K562 (cell line): ENCODE results near the gene KRT71. TPM values are rescaled to one million over a fixed set of nuclear protein-coding genes. Genes with fewer than 3 reads are reported as not detected.

Experiments used
- JUND ChIP-seq, 2 experiments: IDR thresholded peaks; 2 replicates in 1 of 2; 3 replicates in 1 of 2; pipeline ENCODE4 v1.6.1; 2011; ENCODE audit warnings: borderline replicate concordance in 2 of 2, low read depth in 2 of 2, low read length in 2 of 2, improper control_type of control experiment in 1 of 2, missing biosample characterization in 1 of 2, missing genetic modification characterization in 1 of 2, missing genetic modification reagents in 1 of 2
- NFE2L1 ChIP-seq: fragments of 450-650 bp; IDR thresholded peaks from 2 replicates; pipeline ENCODE4 v1.6.1; 2016; ENCODE audit warnings: missing genetic modification characterization, low read depth, mild to moderate bottlenecking, missing compliant biosample characterization, moderate library complexity, borderline replicate concordance
- NR3C1 ChIP-seq: sonication (generic); formaldehyde crosslinking; IDR thresholded peaks from 2 replicates; pipeline ENCODE4 v1.8.1; 2022; ENCODE audit warnings: missing genetic modification reagents
- SIRT6 ChIP-seq: IDR thresholded peaks from one replicate; pipeline ENCODE4 v1.6.1; 2012; ENCODE audit warnings: low read depth, mild to moderate bottlenecking, control low read depth, inconsistent platforms, low read length, moderate library complexity
- TBP ChIP-seq: optimal IDR thresholded peaks from 2 replicates; pipeline ENCODE3; 2011; ENCODE audit warnings: low read depth, low read length, improper control_type of control experiment
- U2AF2 ChIP-seq: fragments of 200-400 bp; formaldehyde crosslinking; optimal IDR thresholded peaks from 2 replicates; pipeline ENCODE3; 2017; ENCODE audit warnings: low read depth, mild to moderate bottlenecking, low read length
- ZBTB26 ChIP-seq: fragments of 450-650 bp; formaldehyde crosslinking; IDR thresholded peaks from 2 replicates; pipeline ENCODE4 v1.4.0; 2022; ENCODE audit warnings: missing genetic modification characterization
- ZBTB5 ChIP-seq: fragments of 450-650 bp; IDR thresholded peaks from 2 replicates; pipeline ENCODE4 v1.6.1; 2017; ENCODE audit warnings: antibody characterized with exemption
- ZNF407 ChIP-seq: fragments of 450-650 bp; IDR thresholded peaks from 2 replicates; pipeline ENCODE4 v1.6.1; 2016; ENCODE audit warnings: low read depth
- polyA plus RNA-seq, 8 experiments: library from polyadenylated mRNA; depleted of rRNA in 4 of 8; stranded (reverse) in 5 of 8; unstranded in 3 of 8; fragments of >200 nt; fragmentation: Nextera tagmentation in 2 of 8; fragmentation: Illumina TruSeq in 1 of 8; extraction: Ambion mirVana in 2 of 8; extraction: Trizol in 1 of 8; gene quantifications; 2 replicates each; pipeline versions ENCODE4 v1.2.1 to v1.2.3, GENCODE V29; 2011 to 2014; ENCODE audit warnings: inconsistent platforms in 1 of 8, missing spikeins in 1 of 8
- total RNA-seq, 7 experiments: library from RNA; depleted of rRNA in 6 of 7; stranded (reverse); fragments of >200 nt in 6 of 7; fragmentation: Illumina TruSeq in 2 of 7; extraction: Trizol in 2 of 7; gene quantifications; 2 replicates each; pipeline versions ENCODE4 v1.2.1 to v1.2.3, GENCODE V29; 2011 to 2021; ENCODE audit warnings: low replicate concordance in 1 of 7

Gene KRT71
- total and polyA plus RNA-seq, 9 of the 15 experiments (the other 6 are each of a cell fraction or from before 2014, with no cell fraction given) = not detected

GRCh38 chr12:52582971-52583456, 30.1 kb upstream of the KRT71 start (continued):
- TF ChIP-seq NFE2L1 (tag) (no peak), JUND (IDR thresholded peaks at IDR 0.05; ENCODE audit: borderline replicate concordance, low read depth, low read length) (0 out of 2 replicates have a peak, but pooled peaks have one; percentile 8), JUND (tag; IDR thresholded peaks at IDR 0.05; ENCODE audit: borderline replicate concordance, low read depth, low read length) (no peak), NR3C1 (CRISPR knock-in tag) (no peak), SIRT6 (no peak), U2AF2 (no peak), TBP (no peak), ZBTB5 (no peak), ZNF407 (no peak), ZBTB26 (CRISPR knock-in tag) (no peak)
